ENCODE data around the gene MICU1. TPM values are rescaled to one million over a fixed set of nuclear protein-coding genes. Genes with fewer than 3 reads are reported as not detected.

Gene MICU1
- total and polyA plus RNA-seq, 2 of the 13 experiments (the other 11 are each of a cell fraction or from before 2014, with no cell fraction given) = 32.5 to 56.1 TPM

DNA sequence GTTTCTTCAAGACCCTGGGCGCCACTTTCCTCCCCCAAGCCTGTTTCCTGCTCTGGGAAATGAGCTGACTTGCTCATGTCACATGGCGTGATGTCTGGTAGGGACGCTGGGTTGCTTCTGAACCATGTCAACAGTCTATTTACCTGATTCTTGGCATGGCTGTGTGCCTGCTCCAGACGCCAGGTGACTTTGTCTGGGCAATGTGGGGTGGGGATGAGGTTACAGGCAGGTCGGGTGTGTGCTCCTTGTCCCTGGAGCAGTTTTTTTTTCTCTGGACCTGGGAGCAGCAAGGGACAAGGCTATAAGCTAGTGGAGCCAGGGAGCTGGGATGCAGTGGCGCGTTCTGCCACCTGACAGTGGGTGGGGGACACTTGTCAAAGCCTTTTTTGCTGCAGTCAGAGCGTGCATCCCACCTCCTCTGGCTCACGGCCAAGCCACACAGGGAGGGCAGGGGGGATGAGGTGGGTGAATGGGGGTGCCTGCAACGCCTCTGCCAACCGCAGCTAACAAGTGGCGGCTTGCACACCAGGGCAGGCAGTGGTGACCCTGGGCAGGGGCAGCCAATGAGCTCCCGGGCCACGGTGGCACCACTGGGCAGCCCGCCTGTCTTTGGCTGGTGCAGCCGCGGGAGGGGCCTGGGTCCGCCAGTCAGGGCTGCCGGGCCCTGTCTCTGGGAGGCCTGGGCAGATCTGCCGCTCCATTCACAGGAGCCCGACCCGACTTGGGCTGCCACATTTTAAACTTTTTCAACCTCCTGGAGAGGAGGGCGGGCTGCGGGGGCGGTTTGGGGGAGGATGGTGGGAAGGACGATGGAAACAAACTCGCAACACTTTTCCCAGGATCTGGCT is 294.1 kb downstream of the MICU1 start (continued):
- TF ChIP-seq, protein P1, sequence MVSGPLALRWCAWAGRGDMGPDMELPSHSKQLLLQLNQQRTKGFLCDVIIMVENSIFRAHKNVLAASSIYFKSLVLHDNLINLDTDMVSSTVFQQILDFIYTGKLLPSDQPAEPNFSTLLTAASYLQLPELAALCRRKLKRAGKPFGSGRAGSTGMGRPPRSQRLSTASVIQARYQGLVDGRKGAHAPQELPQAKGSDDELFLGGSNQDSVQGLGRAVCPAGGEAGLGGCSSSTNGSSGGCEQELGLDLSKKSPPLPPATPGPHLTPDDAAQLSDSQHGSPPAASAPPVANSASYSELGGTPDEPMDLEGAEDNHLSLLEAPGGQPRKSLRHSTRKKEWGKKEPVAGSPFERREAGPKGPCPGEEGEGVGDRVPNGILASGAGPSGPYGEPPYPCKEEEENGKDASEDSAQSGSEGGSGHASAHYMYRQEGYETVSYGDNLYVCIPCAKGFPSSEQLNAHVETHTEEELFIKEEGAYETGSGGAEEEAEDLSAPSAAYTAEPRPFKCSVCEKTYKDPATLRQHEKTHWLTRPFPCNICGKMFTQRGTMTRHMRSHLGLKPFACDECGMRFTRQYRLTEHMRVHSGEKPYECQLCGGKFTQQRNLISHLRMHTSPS (CRISPR knock-in tag; IDR thresholded peaks at IDR 0.05; ENCODE audit: low read depth) = peak; percentile 96
- TF ChIP-seq ZNF367 (CRISPR knock-in tag; IDR thresholded peaks at IDR 0.05; ENCODE audit: borderline replicate concordance) = 0 out of 2 replicates have a peak, but pooled peaks have one; percentile 32
- no peak for TF ChIP-seq ZNF816 (CRISPR knock-in tag; IDR thresholded peaks at IDR 0.05; ENCODE audit: borderline replicate concordance)
- TF ChIP-seq, protein P2, sequence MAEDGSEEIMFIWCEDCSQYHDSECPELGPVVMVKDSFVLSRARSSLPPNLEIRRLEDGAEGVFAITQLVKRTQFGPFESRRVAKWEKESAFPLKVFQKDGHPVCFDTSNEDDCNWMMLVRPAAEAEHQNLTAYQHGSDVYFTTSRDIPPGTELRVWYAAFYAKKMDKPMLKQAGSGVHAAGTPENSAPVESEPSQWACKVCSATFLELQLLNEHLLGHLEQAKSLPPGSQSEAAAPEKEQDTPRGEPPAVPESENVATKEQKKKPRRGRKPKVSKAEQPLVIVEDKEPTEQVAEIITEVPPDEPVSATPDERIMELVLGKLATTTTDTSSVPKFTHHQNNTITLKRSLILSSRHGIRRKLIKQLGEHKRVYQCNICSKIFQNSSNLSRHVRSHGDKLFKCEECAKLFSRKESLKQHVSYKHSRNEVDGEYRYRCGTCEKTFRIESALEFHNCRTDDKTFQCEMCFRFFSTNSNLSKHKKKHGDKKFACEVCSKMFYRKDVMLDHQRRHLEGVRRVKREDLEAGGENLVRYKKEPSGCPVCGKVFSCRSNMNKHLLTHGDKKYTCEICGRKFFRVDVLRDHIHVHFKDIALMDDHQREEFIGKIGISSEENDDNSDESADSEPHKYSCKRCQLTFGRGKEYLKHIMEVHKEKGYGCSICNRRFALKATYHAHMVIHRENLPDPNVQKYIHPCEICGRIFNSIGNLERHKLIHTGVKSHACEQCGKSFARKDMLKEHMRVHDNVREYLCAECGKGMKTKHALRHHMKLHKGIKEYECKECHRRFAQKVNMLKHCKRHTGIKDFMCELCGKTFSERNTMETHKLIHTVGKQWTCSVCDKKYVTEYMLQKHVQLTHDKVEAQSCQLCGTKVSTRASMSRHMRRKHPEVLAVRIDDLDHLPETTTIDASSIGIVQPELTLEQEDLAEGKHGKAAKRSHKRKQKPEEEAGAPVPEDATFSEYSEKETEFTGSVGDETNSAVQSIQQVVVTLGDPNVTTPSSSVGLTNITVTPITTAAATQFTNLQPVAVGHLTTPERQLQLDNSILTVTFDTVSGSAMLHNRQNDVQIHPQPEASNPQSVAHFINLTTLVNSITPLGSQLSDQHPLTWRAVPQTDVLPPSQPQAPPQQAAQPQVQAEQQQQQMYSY (CRISPR knock-in tag; IDR thresholded peaks at IDR 0.05) = no peak
- TF ChIP-seq ZMYM2 (CRISPR knock-in tag; IDR thresholded peaks at IDR 0.05) = no peak
- TF ChIP-seq ZFYVE20 (CRISPR knock-in tag; IDR thresholded peaks at IDR 0.05; ENCODE audit: borderline replicate concordance, low read depth) = no peak
- no peak for TF ChIP-seq GMEB2 (CRISPR knock-in tag; IDR thresholded peaks at IDR 0.05; ENCODE audit: low read depth)
- TF ChIP-seq ZBTB37 (CRISPR knock-in tag; IDR thresholded peaks at IDR 0.05) = no peak
- TF ChIP-seq POGZ (CRISPR knock-in tag; IDR thresholded peaks at IDR 0.05) = no peak
- TF ChIP-seq TP53 (CRISPR knock-in tag; conservative IDR thresholded peaks at IDR 0.05) = no peak
- no peak for TF ChIP-seq ZNF572 (CRISPR knock-in tag; IDR thresholded peaks at IDR 0.05)
- no peak; the same call in 1 of the 2 replicates for TF ChIP-seq BORCS8-MEF2B (CRISPR knock-in tag; IDR thresholded peaks at IDR 0.05)
- peak; percentile 24; the same call in 1 of the 2 replicates for TF ChIP-seq CHD4 (IDR thresholded peaks at IDR 0.05; ENCODE audit: borderline replicate concordance, low read length)
- TF ChIP-seq, protein P3, sequence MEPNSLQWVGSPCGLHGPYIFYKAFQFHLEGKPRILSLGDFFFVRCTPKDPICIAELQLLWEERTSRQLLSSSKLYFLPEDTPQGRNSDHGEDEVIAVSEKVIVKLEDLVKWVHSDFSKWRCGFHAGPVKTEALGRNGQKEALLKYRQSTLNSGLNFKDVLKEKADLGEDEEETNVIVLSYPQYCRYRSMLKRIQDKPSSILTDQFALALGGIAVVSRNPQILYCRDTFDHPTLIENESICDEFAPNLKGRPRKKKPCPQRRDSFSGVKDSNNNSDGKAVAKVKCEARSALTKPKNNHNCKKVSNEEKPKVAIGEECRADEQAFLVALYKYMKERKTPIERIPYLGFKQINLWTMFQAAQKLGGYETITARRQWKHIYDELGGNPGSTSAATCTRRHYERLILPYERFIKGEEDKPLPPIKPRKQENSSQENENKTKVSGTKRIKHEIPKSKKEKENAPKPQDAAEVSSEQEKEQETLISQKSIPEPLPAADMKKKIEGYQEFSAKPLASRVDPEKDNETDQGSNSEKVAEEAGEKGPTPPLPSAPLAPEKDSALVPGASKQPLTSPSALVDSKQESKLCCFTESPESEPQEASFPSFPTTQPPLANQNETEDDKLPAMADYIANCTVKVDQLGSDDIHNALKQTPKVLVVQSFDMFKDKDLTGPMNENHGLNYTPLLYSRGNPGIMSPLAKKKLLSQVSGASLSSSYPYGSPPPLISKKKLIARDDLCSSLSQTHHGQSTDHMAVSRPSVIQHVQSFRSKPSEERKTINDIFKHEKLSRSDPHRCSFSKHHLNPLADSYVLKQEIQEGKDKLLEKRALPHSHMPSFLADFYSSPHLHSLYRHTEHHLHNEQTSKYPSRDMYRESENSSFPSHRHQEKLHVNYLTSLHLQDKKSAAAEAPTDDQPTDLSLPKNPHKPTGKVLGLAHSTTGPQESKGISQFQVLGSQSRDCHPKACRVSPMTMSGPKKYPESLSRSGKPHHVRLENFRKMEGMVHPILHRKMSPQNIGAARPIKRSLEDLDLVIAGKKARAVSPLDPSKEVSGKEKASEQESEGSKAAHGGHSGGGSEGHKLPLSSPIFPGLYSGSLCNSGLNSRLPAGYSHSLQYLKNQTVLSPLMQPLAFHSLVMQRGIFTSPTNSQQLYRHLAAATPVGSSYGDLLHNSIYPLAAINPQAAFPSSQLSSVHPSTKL (CRISPR knock-in tag; IDR thresholded peaks at IDR 0.05) = 0 out of 2 replicates have a peak, but pooled peaks have one; percentile 24
- TF ChIP-seq ZNF136 (CRISPR knock-in tag; IDR thresholded peaks at IDR 0.05; ENCODE audit: low read depth) = no peak

Data from HepG2 (cell line).